NT2/D1 (cell line): ENCODE measurements around the gene ZNF629.
A peak's percentile ranks its signal among the peaks of the same experiment; 100 is the strongest.

Source experiments
- DNase-seq: peaks from one replicate; pipeline ENCODE4 v3.0.0-alpha.2; 2011; ENCODE audit warnings: low read depth, low spot score
- H3K27me3 ChIP-seq: 2 replicates; pipeline ENCODE4 v1.6.0; 2011; ENCODE audit warnings: mild to moderate bottlenecking; ENCODE audit not compliant: insufficient read length, insufficient read depth
- H3K36me3 ChIP-seq: 2 replicates; pipeline ENCODE4 v1.6.1; 2011; ENCODE audit warnings: mild to moderate bottlenecking, low read length, mixed read lengths; ENCODE audit not compliant: insufficient read depth, insufficient read length
- H3K4me1 ChIP-seq: 2 replicates; pipeline ENCODE4 v1.5.1; 2011; ENCODE audit not compliant: insufficient read depth, insufficient read length
- H3K4me3 ChIP-seq: 2 replicates; pipeline ENCODE4 v1.5.1; 2011; ENCODE audit warnings: low read depth; ENCODE audit not compliant: insufficient read length
- H3K9ac ChIP-seq: 2 replicates; pipeline ENCODE4 v1.6.0; 2011; ENCODE audit warnings: low read depth; ENCODE audit not compliant: insufficient read length
- H3K9me3 ChIP-seq: 2 replicates; pipeline ENCODE4 v1.5.1; 2011; ENCODE audit warnings: mild to moderate bottlenecking, low read length; ENCODE audit not compliant: insufficient read depth
- SUZ12 ChIP-seq: IDR thresholded peaks from 2 replicates; pipeline ENCODE4 v1.6.1; 2011; ENCODE audit not compliant: insufficient read length, insufficient read depth; ENCODE audit errors: extremely low read depth
- YY1 ChIP-seq: IDR thresholded peaks from 2 replicates; pipeline ENCODE4 v1.6.1; 2011; ENCODE audit not compliant: insufficient read length, insufficient read depth
- ZNF274 ChIP-seq: IDR thresholded peaks from 2 replicates; pipeline ENCODE4 v1.6.1; 2011; ENCODE audit warnings: mild to moderate bottlenecking, low read depth, low read length

The ZNF629 gene

DNA sequence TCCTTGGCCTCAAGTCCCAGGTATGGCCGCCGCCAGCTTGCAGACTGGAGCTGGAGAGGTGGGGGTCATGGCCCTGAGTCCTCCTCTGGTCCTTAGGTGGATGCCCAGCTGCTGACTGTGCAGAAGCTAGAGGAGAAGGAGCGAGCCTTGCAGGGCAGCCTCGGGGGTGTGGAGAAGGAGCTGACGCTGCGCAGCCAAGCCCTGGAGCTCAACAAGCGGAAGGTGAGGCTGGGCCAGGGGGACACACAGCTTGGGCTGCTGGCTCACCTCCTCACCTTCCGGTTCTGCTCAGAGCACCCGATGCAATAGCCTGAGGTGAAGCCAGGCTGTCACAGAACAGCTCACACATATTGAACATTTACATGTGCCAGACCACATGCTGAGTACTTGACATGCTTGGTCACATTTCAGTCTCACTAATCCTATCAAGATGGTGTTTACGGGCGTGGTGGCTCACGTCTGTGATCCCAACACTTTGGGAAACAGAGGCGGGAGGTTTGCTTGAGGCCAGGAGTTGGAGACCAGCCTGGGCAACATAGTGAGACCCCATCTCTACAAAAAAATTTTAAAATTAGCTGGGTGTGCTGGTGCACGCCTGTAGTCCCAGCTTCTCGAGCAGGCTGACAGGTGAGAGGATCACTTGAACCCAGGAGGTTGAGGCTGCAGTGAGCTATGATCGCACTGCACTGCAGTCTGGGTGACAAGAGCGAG, 17.5 kb downstream of the ZNF629 start:
- DNase-seq, result no peak
- no peaks in the 10 kb centered on the region for H3K9me3 ChIP-seq
- no peaks in the 10 kb centered on the region for H3K27me3 ChIP-seq
- TF ChIP-seq YY1 (no peak), SUZ12 (no peak), ZNF274 (no peak)
- H3K4me3 ChIP-seq, result no peak overlapping the region
- H3K36me3 ChIP-seq, result peaks cover 98% of the 10 kb centered on the region
- peaks cover under 1% of the 10 kb centered on the region for H3K4me1 ChIP-seq
- H3K9ac ChIP-seq, result no peak overlapping the region

DNA sequence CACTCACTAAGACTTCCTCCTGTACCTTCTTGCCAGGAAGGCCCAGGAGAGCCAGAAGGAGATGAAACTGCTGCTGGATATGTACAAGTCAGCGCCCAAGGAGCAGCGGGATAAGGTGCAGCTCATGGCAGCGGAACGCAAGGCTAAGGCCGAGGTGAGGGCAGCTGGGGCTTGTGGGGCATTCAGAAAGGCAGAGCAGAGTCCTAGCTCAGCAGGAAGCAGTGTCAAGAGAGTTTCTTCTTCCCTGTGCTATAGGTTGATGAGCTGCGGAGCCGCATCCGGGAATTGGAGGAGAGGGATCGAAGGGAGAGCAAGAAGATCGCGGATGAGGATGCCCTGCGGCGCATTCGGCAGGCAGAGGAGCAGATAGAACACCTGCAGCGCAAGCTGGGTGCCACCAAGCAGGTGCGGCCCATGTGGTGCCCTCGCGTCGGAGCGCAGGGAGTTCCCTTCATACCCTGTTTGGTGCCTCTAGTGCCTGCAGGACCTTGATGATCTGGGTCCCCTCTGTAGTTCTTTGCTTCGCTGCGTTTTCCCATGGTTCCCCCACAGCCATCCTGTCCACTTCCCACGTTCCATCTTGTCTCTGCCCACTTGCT, 18.3 kb downstream of the ZNF629 start:
- DNase-seq, result no peak
- no peak for TF ChIP-seq ZNF274
- no peak for TF ChIP-seq SUZ12
- no peak for TF ChIP-seq YY1
- Histone ChIP-seq H3K9me3 (no peaks in the 10 kb centered on the region), H3K36me3 (peaks cover 98% of the 10 kb centered on the region), H3K9ac (no peak overlapping the region), H3K27me3 (no peaks in the 10 kb centered on the region), H3K4me3 (no peak overlapping the region), H3K4me1 (peaks cover 2% of the 10 kb centered on the region)

DNA sequence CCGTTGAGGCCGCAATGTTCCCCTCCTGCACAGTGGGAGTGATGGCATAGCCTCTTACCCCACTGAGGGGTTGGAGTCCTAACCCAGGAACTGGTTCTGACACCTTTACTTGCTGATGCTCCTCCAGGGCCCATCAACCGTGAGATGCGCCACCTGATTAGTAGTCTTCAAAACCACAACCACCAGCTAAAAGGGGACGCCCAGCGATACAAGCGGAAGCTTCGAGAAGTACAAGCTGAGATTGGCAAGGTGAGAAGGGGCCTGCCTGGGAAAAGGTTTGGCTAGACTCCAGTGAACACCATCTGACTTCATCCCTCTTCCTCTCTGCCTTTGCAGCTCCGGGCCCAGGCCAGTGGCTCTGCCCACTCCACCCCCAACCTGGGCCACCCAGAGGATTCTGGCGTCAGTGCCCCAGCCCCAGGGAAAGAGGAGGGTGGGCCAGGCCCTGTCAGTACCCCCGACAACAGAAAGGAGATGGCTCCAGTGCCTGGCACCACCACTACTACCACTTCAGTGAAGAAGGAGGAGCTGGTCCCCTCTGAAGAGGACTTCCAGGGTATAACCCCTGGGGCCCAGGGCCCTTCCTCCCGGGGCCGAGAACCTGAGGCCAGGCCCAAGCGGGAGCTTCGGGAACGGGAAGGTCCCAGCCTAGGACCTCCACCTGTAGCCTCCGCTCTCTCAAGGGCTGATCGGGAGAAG, 19.1 kb downstream of the ZNF629 start:
- no peak overlapping the region for H3K9ac ChIP-seq
- H3K36me3 ChIP-seq, result peaks cover 98% of the 10 kb centered on the region
- no peak for DNase-seq
- no peaks in the 10 kb centered on the region for H3K27me3 ChIP-seq
- peaks cover 6% of the 10 kb centered on the region for H3K4me1 ChIP-seq
- H3K4me3 ChIP-seq, result no peak overlapping the region
- no peak for TF ChIP-seq SUZ12
- no peak for TF ChIP-seq YY1
- TF ChIP-seq ZNF274, result no peak
- no peaks in the 10 kb centered on the region for H3K9me3 ChIP-seq

DNA sequence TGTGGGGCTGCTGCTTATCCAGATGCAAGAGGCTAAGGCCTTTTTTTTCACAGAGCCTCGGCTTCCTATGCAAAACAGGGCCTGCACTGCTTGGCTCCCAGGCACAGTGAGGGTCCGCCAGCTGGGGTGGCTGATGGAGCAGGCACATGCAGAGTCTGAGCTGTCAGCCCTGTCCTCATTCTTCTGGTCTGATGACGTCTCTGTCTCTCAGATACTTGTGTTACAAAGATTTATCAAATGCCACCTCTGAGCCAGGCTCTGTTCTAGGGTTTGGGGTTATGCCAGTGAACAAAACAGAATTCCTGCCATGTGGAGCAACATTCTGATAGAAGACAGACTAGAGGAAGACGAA, 20.1 kb downstream of the ZNF629 start:
- H3K27me3 ChIP-seq, result no peaks in the 10 kb centered on the region
- no peak overlapping the region for H3K4me3 ChIP-seq
- no peak overlapping the region for H3K9ac ChIP-seq
- no peaks in the 10 kb centered on the region for H3K9me3 ChIP-seq
- TF ChIP-seq ZNF274 (no peak), YY1 (no peak), SUZ12 (no peak)
- peaks cover 92% of the 10 kb centered on the region for H3K36me3 ChIP-seq
- H3K4me1 ChIP-seq, result peaks cover 6% of the 10 kb centered on the region
- DNase-seq, result no peak

DNA sequence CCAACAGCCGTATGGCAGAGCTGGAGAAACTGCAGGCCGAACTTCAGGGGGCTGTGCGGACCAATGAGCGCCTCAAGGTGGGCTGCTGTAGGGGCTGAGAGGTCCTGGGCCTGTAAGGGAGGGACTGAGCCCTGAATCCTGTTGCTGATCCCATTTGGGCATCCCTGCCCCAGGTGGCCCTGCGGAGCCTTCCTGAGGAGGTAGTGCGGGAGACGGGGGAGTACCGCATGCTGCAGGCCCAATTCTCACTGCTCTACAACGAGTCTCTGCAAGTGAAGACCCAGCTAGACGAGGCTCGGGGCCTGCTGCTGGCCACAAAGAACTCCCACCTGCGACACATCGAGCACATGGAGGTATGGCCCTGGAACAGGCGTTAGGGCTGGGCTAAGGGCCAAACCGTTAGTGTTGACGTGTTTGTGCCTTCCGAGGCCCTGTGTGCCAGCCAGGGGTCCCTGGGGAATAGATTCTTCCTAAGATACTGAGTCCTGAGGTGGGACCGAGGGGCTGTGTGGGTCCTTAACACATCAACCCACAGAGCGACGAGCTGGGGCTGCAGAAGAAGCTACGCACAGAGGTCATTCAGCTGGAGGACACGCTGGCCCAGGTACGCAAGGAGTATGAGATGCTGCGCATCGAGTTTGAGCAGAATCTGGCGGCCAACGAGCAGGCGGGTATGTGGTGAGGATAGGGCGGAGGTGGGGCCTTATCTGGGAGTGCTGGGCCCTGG, 20.6 kb downstream of the ZNF629 start:
- no peaks in the 10 kb centered on the region for H3K9me3 ChIP-seq
- DNase-seq, result no peak
- H3K4me1 ChIP-seq, result peaks cover 6% of the 10 kb centered on the region
- no peaks in the 10 kb centered on the region for H3K27me3 ChIP-seq
- TF ChIP-seq SUZ12 (no peak), YY1 (no peak)
- no peak overlapping the region for H3K4me3 ChIP-seq
- peaks cover 86% of the 10 kb centered on the region for H3K36me3 ChIP-seq
- no peak overlapping the region for H3K9ac ChIP-seq

DNA sequence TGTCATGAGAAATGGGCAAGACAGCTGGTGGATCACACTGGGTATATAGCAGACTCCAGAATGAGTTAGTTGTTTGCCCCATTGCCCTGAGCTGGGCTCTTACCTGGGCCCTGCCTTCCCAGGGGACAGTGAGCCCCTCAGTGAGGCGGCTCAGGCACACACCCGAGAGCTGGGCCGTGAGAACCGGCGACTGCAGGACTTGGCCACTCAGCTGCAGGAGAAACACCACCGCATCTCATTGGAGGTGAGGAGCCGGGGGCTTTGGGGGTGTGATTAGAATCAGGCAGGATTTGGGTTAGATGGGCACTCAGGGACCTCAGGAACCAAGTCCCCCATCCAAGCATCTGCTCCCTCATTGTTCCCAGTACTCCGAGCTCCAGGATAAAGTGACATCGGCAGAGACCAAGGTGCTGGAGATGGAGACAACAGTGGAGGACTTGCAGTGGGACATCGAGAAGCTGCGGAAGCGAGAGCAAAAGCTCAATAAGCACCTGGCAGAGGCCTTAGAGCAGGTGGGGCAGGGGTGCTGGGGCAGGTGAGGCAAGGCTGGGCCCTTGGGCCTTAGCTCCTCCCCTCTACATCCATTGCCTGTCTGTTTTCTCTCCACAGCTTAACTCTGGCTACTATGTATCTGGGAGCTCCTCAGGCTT, 22.1 kb downstream of the ZNF629 start:
- no peaks in the 10 kb centered on the region for H3K9me3 ChIP-seq
- peak overlapping the region; percentile 43 for H3K9ac ChIP-seq
- peaks cover 10% of the 10 kb centered on the region for H3K4me1 ChIP-seq
- no peak for DNase-seq
- TF ChIP-seq YY1 (no peak), ZNF274 (no peak), SUZ12 (no peak)
- no peak overlapping the region for H3K4me3 ChIP-seq
- no peaks in the 10 kb centered on the region for H3K27me3 ChIP-seq
- H3K36me3 ChIP-seq, result peaks cover 83% of the 10 kb centered on the region

DNA sequence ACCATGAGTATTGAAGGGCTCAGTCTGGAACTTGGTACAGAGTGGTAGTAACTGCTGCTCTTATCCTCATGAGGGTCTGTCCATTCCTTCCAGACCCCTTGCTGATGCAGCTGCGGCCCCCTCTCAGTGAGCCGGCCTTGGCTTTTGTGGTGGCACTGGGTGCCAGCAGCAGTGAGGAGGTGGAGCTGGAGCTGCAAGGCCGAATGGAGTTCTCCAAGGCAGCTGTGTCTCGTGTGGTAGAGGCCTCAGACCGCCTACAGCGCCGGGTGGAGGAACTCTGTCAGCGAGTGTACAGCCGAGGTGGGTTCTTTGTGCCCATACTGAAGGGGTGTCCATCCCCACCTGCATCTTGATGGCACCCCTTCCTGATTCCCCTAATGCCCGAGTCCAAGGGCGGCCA, 22.9 kb downstream of the ZNF629 start:
- H3K27me3 ChIP-seq, result no peaks in the 10 kb centered on the region
- DNase-seq, result no peak
- H3K36me3 ChIP-seq, result peaks cover 83% of the 10 kb centered on the region
- TF ChIP-seq YY1 (no peak), SUZ12 (no peak), ZNF274 (no peak)
- H3K4me1 ChIP-seq, result peaks cover 10% of the 10 kb centered on the region
- no peak overlapping the region for H3K9ac ChIP-seq
- H3K9me3 ChIP-seq, result no peaks in the 10 kb centered on the region
- H3K4me3 ChIP-seq, result no peak overlapping the region
